Endothelial cell of umbilical vein (primary cell): ENCODE data around the gene SLC7A10.

Experiments
- EZH2 ChIP-seq: IDR thresholded peaks from 2 replicates; pipeline ENCODE4 v1.6.1; 2012; ENCODE audit warnings: borderline replicate concordance, low read depth, mild to moderate bottlenecking, moderate library complexity, low read length, inconsistent platforms; ENCODE audit not compliant: severe bottlenecking
- FOS ChIP-seq: IDR thresholded peaks from 2 replicates; pipeline ENCODE4 v1.6.1; 2011; ENCODE audit warnings: mild to moderate bottlenecking, low read length, moderate library complexity, borderline replicate concordance; ENCODE audit not compliant: insufficient read depth
- GATA2 ChIP-seq: IDR thresholded peaks from 2 replicates; pipeline ENCODE4 v1.7.0; 2011; ENCODE audit warnings: low read depth, mild to moderate bottlenecking, moderate library complexity, mixed read lengths, low read length; ENCODE audit not compliant: insufficient read length, insufficient read depth
- JUN ChIP-seq: IDR thresholded peaks from 2 replicates; pipeline ENCODE4 v1.6.1; 2011; ENCODE audit warnings: borderline replicate concordance, low read depth; ENCODE audit not compliant: insufficient read length, insufficient read depth
- MYC ChIP-seq: IDR thresholded peaks from one replicate; pipeline ENCODE4 v1.6.1; 2011; ENCODE audit warnings: mild to moderate bottlenecking, low read depth, low read length
- POLR2A ChIP-seq: IDR thresholded peaks from 2 replicates; pipeline ENCODE4 v1.6.1; 2012; ENCODE audit warnings: low read depth, mild to moderate bottlenecking, control low read depth, low read length
- POLR2AphosphoS5 ChIP-seq: IDR thresholded peaks from 2 replicates; pipeline ENCODE4 v1.6.1; 2012; ENCODE audit warnings: low read depth, mild to moderate bottlenecking, control low read depth, low read length, moderate library complexity; ENCODE audit not compliant: insufficient read depth
- TF ChIP-seq, protein P1 (sequence below), 2 donors: IDR thresholded peaks; 1 replicate in 1 of 2; 2 replicates in 1 of 2; pipeline ENCODE4 v1.5.1; 2011; ENCODE audit warnings: low read length in 2 of 2, mild to moderate bottlenecking in 2 of 2, moderate library complexity in 2 of 2, control low read depth in 1 of 2, inconsistent platforms in 1 of 2, low read depth in 1 of 2; ENCODE audit not compliant: insufficient read depth in 1 of 2; ENCODE audit errors: extremely low read depth in 1 of 2
- TF ChIP-seq, protein P2 (sequence below): IDR thresholded peaks from 2 replicates; pipeline ENCODE4 v1.6.1; 2011; ENCODE audit not compliant: insufficient read depth, insufficient read length

DNA sequence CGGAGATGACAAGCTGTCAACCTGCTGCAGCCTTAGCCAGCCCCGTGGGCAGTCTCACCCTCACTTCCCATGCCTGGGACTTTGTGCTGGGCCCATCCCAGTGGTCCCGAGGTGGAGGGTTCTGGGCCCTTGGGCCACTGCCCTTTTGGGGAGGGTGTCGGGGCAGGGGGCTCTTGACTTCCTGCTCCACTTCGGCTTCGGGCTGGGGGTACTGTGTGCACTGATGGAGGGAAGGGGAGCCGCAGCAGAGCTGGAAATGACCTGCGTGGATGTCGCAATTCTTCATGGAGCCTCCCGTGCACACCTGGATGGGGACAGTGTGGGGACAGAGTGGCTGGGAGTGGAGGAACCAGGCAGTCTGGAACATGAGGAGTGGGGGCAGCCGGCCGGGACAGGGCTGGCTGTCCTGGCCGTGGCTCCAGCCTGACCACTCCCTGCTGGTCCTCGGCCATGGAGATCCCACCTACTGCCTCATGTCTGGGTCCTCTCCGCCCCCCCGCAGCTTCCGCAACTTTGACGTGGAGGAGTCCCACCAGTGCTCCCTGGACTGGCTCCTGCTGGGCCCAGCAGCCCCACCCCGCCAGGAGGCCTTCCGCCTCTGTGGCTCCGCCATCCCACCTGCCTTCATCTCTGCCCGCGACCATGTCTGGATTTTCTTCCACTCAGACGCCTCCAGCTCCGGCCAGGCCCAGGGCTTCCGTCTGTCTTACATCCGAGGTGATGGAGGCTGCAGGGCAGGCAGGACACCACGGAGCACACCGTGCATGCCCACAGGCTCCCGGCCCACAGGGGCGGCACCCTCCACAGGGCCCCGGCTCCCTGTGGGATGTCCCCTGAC lies 21.3 kb downstream of the SLC7A10 start:
- TF ChIP-seq, protein P1, sequence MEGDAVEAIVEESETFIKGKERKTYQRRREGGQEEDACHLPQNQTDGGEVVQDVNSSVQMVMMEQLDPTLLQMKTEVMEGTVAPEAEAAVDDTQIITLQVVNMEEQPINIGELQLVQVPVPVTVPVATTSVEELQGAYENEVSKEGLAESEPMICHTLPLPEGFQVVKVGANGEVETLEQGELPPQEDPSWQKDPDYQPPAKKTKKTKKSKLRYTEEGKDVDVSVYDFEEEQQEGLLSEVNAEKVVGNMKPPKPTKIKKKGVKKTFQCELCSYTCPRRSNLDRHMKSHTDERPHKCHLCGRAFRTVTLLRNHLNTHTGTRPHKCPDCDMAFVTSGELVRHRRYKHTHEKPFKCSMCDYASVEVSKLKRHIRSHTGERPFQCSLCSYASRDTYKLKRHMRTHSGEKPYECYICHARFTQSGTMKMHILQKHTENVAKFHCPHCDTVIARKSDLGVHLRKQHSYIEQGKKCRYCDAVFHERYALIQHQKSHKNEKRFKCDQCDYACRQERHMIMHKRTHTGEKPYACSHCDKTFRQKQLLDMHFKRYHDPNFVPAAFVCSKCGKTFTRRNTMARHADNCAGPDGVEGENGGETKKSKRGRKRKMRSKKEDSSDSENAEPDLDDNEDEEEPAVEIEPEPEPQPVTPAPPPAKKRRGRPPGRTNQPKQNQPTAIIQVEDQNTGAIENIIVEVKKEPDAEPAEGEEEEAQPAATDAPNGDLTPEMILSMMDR (IDR thresholded peaks at IDR 0.05; ENCODE audit: extremely low read depth in 1 of 2, insufficient read depth in 1 of 2, low read depth in 1 of 2, low read length in 2 of 2), result no peak
- TF ChIP-seq POLR2A (no peak), EZH2 (no peak), FOS (no peak), POLR2AphosphoS5 (no peak), GATA2 (no peak), MYC (no peak), JUN (no peak)
- TF ChIP-seq, protein P2, sequence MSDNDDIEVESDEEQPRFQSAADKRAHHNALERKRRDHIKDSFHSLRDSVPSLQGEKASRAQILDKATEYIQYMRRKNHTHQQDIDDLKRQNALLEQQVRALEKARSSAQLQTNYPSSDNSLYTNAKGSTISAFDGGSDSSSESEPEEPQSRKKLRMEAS, result no peak
